Stimulated activated CD8-positive, alpha-beta memory T cell treated with anti-CD3 and anti-CD28 coated beads, Interleukin-7, amount 100 ng/mL, for 4 hours (primary cell): Measurements from ENCODE around the gene SUGCT.

Experiments
- DNase-seq, 2 donors: peaks; one replicate each; pipeline ENCODE4 v3.0.0-alpha.2; 2020; ENCODE audit warnings: low read depth in 2 of 2

The SUGCT gene

DNA sequence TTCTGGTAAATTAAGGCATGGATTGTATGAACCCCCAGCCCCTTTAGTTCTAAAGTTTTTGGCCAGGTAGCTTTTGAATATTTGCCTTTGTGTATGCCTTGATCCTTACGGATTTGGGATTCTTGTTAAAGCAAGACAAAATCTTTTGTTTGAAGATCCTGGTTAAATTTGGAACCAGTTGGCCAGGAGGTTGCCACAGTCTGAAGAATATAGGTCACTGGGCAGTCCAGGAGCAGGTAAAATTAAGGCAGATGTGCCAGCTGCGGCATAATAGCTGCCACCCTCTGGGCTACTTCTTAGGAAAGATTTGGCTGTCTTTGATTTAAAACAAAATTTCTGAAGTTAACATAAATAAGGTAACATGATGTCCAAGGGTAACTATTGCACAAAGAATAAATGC lies 192.3 kb downstream of the SUGCT start:
- DNase-seq: no peak

DNA sequence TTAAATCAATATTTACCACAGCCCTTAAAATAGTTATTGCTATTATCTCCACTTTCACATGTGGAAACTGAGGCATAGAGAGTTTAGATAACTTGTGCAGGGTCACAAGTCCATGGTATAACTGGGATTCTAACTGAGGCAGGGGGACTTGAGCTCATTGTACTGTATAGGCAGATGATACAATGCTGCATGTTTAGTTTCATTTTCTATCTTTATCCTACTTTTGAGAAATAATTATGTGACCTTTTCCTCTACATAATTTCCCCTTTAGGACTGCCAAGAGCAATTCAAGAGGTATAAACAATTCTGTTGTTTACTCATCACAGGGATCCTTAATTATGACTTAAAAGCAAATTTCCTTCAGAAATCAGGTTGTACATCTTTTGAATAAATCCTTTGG lies 193.1 kb downstream of the SUGCT start:
- no peak for DNase-seq

DNA sequence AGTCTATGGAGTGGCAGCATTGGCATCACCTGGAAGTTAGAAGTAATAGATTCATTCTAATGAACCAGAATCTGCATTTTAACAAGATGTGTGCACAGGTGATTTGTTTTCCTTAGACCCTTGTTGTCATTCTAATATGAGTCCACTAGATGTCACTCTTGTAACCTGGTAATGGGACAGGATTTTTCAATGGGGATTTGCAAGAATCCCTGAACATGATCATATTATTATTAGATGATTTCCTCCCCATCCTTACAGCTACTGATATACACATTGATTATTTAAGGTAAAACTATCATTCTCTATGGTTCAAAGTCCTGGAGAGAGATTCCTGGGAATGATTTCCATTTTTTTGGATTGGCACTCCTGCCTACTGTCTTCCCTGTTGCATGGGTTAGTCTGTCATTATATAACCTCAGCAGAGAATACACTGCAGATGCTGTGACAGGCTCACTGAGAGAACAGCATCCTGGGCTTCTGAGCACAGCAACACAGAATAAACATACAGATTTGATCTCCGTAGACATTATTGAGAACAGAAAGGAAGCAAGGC lies 194.9 kb downstream of the SUGCT start:
- no peak for DNase-seq

DNA sequence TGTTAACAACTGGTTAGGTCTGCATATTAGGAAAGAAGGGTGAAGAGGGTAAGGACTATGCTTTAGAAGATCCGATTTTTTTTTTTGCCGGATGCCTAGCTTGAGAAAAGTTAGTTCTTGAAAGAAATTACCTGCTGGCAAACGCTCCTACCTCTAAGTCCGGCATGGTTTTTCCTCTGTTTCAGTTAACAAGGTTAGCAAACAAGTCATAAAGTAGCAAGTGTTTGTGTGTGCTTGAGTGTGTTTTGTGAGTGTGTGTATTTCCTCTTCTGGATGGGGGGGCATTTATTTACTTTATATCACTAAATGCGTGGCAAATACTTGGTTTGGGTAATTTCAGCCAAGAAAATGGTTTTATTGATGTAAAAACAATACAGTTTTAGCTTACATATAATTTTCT lies 195.6 kb downstream of the SUGCT start:
- DNase-seq: no peak

DNA sequence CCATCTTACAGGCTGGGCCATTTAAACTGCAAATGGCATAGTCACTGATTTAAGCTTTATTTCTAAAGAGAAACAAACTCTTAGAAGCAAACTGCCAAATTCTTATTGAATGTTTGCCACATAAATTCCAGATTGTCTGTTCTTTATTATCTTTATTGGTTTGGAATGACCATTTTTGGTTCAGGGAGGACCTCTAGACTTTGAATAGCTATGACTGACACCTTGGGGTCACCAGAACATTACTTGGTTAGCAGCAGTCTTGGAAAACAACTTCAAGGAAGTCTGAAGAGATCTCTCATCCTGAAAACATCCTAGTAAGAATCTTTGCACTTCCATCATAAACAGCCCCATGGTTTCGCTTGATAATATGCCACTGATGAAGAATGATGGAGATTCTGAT lies 197.1 kb downstream of the SUGCT start:
- no peak for DNase-seq

DNA sequence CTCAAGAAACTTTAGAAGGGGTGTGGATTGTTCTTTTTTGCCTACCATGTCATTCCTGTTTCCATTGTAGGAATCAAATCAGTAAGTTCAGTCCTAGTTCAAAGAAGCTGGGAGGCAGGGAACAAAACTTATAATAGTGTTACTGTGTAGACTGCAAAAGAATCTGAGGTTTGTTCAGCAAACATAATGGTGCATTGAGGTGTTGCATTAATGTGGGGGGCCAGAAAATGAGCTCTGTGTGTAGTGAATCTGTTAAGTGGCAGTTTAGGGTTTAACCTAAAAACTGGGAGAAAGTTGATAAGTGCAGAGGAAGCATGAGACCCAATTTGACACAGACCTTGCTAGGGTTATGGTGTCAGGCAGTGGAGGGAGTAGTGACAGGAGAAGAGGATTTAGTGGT lies 197.7 kb downstream of the SUGCT start:
- DNase-seq: no peak

DNA sequence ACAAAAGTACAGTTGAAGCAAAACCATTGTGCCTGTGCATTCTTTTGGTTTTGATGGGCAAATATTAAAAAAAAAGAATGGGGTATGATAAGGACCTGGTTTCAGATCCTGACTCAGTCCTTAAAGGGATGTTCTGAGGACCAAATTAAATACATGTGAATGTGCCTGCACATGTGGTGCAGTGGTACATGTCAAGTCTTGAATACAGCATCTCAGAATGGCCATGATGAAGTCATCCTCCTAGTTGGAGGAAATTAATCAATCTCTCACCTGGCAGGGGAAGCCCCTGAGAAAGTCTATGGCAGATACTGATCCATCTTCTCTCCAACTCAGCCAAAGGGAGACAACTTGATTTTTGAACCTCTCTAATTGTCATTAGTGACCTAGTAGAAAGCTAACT lies 207.0 kb downstream of the SUGCT start:
- DNase-seq: no peak

DNA sequence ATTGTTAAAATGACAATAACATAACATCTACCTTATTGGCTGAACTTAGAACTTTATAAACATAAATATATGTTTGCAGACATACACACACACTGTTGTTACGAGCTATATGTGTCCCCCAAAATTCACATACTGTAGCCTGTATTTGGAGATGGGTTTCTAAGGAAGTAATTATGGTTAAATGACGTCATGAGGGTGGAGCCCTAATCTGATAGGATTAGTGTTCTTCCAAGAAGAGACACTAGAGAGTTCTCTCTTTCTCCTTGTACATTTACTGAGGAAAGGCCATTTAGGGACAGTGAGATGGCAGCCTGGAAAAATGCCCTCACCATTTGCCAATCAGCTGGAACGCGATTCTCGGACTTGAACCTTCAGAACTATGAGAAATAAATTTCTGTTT lies 211.7 kb downstream of the SUGCT start:
- DNase-seq: no peak

DNA sequence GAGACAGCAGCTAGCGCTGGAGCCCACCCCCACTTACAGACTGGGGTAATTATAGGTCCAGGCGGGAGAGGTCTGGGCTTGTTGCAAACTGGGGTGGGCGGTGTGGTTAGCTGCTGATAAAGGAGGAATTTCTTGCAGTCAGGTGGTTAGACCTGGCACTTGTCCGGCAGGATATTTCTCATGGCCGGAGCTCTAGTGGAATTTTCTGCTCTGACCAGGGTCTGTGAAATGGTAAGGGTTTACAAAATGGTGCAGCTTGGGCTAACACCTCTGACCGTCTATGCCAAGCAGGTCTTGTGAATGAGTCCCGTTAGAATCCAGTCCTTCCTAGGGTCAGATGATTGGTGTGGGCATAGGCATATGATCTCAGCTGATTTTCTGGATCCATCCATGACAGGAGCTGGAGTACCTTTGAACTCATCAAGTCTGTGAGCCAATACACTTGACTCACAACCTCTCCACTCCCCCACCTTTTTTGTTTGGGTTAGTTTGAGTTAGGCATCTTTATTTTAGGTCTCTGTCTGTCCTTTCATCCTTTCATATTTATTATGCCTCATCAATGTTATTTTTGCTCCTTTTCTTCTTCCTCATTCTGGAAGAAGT lies 213.4 kb downstream of the SUGCT start:
- no peak for DNase-seq

DNA sequence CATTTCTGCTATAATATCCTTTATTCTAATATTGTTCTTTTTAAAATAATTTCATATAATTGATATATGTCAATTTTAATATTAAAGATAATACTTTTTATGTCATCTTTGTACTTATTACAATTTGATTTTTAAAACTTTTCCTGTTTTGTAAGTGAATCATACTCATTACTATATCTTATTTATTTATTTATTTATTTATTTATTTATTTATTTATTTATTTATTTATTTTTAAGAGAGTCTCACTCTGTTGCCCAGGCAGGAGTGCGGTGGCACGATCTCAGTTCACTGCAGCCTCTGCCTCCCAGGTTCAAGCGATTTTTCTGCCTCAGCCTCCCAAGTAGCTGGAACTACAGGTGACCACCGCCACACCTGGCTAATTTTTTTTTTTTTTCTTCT lies 215.3 kb downstream of the SUGCT start:
- DNase-seq: no peak

DNA sequence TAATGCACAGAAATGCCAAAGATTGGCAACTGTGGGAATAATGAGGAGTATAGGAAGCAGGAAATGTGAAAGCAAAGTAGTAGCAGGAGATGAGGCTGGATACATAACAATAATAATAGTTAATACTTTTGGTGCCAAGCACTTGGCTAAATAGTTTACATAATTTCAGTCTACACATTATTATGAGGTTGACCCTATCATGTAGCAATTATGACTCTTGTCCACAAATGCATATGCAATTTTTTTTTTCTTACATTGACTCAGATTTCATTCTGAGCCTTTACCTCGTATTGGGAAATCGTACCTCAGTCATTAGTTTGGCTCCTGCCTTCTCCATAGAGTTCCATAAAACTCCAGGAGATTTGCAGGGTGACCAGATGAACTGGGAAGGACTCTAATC lies 219.9 kb downstream of the SUGCT start:
- no peak for DNase-seq

DNA sequence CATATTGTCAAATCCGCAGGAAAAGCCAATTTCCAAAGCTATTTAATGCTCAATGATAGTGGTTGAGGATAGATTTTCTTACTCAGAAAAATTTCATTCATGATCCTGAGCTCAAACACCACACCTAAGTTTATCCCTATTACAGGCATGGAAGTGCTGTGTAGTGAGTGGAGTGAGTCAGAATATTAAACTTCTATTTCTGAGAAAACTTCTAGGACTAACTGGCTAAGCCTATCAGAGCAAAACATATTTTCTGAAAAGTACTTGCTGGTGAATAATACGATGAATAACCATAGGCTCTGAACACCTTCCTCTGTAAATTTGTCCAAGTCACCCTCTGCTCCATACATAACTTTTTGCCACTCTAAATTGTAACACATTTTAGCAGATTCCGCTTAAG lies 221.5 kb downstream of the SUGCT start:
- DNase-seq: no peak

DNA sequence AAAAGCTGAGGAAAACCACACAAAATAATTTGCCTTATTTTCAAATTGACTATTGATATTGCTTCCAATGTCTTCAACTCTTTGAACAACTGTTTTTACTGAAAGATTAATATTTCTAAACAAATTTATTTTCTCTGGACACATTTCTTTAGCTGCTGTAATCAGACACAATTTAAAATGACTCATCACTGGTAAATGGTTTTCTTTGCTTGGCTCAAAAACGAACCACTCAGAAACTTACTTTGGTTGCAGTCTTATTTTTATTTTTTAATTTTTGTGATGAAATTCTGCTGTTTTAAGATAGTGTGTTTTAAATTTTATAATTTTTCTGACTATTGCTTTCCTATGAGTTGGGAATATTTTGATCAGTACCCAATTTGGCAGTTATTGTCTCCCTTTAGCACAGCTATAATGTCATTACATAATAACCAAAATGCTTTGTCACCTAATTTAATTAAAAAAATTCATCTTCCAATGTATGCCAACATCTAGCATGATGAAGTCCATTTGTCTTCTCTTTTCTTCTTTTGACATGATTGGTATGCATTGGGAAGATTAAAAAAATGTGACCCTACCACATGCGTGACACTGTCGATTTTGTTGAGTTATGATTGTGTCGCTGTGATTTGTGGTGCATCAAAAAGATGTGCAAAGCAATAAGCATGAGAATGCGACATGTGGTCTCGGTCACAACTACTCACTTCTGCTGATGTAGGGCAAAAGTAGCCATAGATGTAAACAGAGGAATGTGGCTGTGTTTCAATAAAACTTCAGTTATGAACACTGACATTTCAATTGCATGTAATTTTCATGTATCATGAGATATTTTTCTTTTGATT lies 222.3 kb downstream of the SUGCT start:
- DNase-seq: no peak

DNA sequence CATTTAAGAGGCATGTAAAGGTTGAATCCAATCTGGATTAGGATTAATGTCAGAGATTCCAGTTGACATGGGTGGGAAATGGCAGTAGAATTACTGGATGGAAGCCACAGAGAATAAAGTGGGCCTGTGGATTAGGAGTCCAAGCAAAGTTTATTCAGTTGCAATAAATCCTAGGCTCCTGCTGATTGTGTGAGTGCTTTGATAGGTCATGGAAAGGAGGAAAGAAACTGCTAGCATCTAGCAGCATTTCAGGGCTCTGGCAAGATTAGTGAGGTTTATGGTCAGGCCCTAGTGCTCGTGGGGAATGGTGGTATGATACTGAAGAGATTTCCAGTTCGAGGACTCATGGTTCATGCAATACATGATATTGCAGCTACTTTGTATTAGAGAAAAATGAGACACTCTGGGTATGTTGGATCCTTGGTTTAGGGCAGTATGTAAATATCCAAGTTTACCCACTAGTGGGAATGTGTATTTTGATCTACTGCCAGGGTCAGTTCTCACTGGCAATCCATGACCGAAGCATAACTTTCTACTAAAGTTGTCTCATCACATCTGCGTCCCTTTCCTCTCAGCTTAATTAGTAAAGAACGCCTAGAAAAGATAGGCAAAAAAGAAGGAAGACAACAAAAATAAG lies 235.0 kb downstream of the SUGCT start:
- DNase-seq: no peak

DNA sequence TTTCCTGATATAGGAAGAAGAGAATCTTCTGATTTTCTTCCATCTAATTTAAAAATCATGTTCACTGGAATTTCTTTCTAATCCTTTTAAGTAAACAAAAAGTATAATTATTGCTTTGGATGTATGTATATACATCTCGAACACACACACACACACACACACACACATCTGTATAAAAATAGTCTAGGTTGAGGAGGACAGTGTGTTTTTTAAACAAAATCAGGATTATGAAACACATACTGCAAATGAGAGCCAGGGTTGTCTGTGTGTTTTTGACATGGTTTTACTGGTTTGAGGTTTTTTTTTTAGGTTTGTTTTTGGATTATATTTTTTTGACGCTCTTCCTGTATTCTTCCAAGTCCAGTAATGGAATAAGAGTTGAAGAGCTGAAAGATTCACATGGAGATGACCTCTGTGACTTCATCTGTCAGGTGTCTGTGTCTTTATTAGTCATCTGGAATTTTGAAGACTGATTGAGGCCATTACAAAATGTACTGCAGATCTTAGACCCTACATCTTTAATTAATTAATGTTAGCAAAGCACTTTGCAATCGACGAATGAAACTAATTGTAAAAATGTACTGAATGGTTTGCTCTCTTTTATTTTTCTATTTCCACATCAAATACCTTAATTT lies 237.1 kb downstream of the SUGCT start:
- DNase-seq: no peak

DNA sequence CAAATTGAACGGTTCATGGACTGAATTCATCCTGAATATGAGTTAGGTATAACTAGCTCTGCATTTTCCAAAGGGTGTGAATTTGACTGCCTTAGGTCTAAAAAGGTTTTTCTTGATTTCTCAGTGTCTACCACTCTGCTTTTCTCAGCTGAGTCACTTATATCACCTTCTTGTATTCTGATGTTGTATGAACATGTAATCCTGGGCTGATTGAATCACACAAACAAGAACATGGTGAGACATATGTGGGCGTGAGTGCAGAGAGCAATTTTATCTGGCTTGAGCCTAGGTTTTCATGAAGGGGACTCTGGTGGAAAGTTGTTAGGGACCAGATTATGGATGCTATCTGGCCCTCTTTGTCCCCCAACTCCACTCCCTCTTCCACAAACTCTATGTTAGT lies 239.8 kb downstream of the SUGCT start:
- DNase-seq: no peak

DNA sequence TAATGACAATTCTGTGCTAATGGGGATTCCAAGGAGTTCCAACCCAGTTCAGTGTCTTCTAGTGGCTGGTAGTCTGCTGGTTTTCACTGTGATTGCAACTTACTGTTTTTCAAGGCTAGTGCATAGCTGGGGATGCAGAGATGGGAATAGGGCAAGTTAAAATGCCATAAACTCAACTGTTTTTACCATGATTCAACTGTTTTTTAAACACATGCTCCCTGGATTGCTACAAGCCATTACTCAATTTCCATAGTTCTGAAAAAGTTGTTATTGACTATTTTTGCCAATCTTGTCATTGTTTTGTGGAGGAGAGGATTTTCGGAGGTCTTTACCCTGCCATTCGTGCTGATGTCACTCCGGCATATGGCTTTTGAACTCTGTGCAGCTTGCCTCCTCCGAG lies 245.3 kb downstream of the SUGCT start:
- DNase-seq: no peak

DNA sequence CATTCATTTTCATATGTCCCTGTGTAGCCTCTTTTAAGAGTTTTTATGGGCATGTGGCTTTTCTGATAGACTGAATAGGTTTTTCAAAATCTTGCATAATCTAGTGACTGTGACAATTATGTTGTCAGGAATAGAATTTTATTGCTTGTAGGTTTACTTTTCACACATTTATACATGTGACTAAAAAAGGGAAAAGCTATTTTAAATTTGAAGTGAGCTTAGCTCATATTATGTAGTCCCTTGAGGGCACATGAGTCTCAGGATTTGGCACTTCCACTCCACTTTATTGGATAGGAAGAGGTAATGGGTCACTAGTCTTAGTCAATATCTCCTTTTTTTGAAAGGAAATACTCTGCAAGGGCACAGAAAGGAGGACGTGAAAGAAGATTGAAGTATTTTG lies 247.3 kb downstream of the SUGCT start:
- no peak for DNase-seq

DNA sequence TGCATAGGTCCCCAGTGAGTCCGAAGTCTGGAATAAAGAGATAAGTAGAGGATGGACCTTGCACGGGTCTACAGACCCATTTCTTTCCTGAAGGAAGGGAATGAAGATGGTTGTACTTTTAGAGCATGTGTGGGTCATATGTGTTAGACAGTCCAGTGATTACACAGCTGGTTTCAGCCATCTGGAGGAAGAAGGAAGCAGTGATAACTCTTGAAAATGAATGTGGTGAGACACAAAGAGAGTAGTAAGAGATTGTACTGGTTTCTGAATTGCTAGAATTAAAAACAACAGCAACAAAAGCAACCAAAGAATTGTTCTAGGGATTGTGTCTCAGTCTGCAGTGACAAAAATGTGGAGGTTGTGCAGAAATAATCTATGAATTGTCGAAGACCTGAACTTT lies 258.9 kb downstream of the SUGCT start:
- no peak for DNase-seq

DNA sequence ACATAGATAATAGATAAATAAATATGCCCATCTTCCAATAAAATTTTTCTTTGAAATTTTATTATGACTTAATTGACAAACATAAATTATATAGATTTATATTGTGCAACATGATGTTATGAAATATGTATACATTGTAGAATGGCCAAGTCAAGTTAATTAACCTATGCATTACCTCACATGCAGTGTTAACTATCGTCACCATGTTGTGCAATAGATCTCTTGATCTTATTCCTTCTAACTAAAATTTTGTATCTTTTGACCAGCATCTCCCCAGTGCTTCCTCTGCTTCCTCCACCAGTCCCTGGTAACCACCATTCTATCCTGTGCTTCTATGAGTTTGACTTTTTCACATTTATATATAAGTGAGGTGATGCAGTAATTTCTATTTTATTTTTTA lies 259.6 kb downstream of the SUGCT start:
- no peak for DNase-seq

DNA sequence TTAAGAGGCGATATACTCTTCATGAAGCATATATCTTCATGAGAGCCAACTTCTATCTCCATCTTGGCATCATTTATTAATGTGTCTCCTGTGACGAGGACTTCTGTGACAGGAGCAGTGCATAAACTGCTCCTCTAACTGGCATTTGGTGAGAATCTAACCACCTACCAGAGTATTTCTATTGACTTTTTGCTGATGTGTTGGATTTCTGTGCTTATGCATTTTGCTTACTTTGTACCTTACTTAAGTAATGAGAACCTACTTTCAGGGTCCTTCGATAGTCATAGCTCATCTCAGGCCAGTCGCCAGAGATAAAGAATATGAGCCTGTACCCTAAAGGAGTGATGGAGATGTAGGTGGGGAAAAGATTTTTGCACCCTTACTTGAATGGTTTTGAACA lies 265.7 kb downstream of the SUGCT start:
- DNase-seq: no peak

DNA sequence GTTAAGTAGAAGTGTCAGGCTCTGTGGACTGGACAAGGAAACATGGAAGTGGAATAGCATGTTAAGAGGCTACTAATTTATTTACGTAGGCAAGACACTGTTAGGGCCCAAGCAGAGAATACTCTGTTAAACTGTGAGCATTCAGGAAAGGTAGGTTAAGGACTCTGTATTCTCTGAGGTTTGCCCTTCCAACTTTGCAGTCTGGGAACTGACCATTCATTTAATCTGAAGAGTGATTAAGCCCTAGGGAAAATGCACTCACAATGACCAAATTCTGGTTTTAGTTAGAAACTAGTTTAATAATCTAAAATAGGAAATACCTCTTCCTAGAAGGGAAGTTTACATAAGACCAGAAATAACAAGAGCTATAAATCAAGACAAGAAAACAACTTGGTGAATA lies 266.6 kb downstream of the SUGCT start:
- DNase-seq: no peak

DNA sequence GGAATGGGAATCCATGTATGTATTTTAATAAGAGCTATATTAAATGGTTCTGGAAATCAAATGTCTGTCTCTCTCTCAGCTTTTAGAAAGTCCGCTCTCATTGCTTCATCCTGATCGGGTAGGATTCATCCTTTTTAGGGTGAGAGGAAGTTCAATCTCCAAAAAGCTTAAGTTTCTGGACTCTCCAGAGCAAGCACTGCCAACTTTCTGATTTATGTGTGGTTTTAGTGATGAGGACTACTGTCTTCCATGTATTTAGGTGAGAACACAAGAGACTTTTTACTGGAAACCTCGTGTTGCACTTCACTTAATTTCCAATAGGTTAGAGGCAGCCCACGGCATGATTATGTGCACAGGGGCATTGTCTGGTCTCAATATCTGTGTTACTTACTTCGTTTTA lies 267.9 kb downstream of the SUGCT start:
- no peak for DNase-seq
